CD4-positive, alpha-beta memory T cell (primary cell): ENCODE results near the gene ATXN7. TPM values are rescaled to one million over a fixed set of nuclear protein-coding genes. Genes with fewer than 3 reads are reported as not detected.

Experiments used
- CTCF ChIA-PET: fragments of 350-600 bp; sonication (Branson Sonifier 250); formaldehyde crosslinking; loops from one replicate; lab custom pipeline; 2021; ENCODE audit warnings: inconsistent platforms; ENCODE audit not compliant: partially characterized antibody; lab: Charles Lee
- POLR2A ChIA-PET: fragments of 350-600 bp; sonication (Branson Sonifier 250); formaldehyde crosslinking; loops from one replicate; lab custom pipeline; 2021; ENCODE audit not compliant: partially characterized antibody; lab: Charles Lee
- DNase-seq, 5 donors: peaks; one replicate each; pipeline versions ENCODE4 v3.0.0 to v3.0.0-alpha.2; 2020 to 2022; ENCODE audit warnings: mixed read lengths in 1 of 5
- H3K27ac ChIP-seq: one replicate; pipeline ENCODE4 v1.7.0; 2013; ENCODE audit warnings: low read depth, low read length
- H3K27me3 ChIP-seq: 2 replicates; pipeline ENCODE4 v1.7.0; 2013; ENCODE audit warnings: mild to moderate bottlenecking, low read length, moderate library complexity; ENCODE audit not compliant: insufficient read depth
- H3K36me3 ChIP-seq: 2 replicates; pipeline ENCODE4 v1.7.0; 2013; ENCODE audit warnings: mild to moderate bottlenecking, low read length, moderate library complexity; ENCODE audit not compliant: insufficient read depth
- H3K4me1 ChIP-seq: 2 replicates; pipeline ENCODE4 v1.7.0; 2013; ENCODE audit warnings: mild to moderate bottlenecking, low read length, moderate library complexity; ENCODE audit not compliant: insufficient read depth
- H3K4me3 ChIP-seq, 2 donors: one replicate each; pipeline ENCODE4 v1.7.0; 2013; ENCODE audit warnings: low read length in 2 of 2, mild to moderate bottlenecking in 1 of 2
- H3K9me3 ChIP-seq, 2 donors: one replicate each; pipeline ENCODE4 v1.7.0; 2013; ENCODE audit warnings: low read length in 2 of 2, control low read depth in 1 of 2; ENCODE audit not compliant: control insufficient read depth in 1 of 2
- H3K27ac Mint-ChIP-seq, 7 donors: one replicate each; pipeline ENCODE4 v1.8.0; 2020 to 2021; ENCODE audit warnings: mixed read lengths in 7 of 7, mild to moderate bottlenecking in 6 of 7, inconsistent platforms in 3 of 7, moderate library complexity in 3 of 7
- H3K27me3 Mint-ChIP-seq, 2 donors: one replicate each; pipeline ENCODE4 v1.8.0; 2020 to 2021; ENCODE audit warnings: mixed read lengths in 2 of 2
- H3K36me3 Mint-ChIP-seq, 2 donors: one replicate each; pipeline ENCODE4 v1.8.0; 2020 to 2021; ENCODE audit warnings: mixed read lengths in 2 of 2, inconsistent platforms in 1 of 2, mild to moderate bottlenecking in 1 of 2
- H3K4me1 Mint-ChIP-seq, 4 donors: one replicate each; pipeline ENCODE4 v1.8.0; 2020 to 2021; ENCODE audit warnings: mixed read lengths in 4 of 4, mild to moderate bottlenecking in 1 of 4
- H3K4me3 Mint-ChIP-seq, 8 donors: one replicate each; pipeline ENCODE4 v1.8.0; 2020 to 2021; ENCODE audit warnings: mixed read lengths in 8 of 8, mild to moderate bottlenecking in 7 of 8, moderate library complexity in 6 of 8, inconsistent platforms in 3 of 8
- H3K9me3 Mint-ChIP-seq, 8 donors: one replicate each; pipeline ENCODE4 v1.8.0; 2020 to 2021; ENCODE audit warnings: mixed read lengths in 8 of 8, mild to moderate bottlenecking in 5 of 8, inconsistent platforms in 3 of 8, moderate library complexity in 1 of 8
- intact Hi-C: fragments of 100-400 bp; cut with micrococcal nuclease; formaldehyde crosslinking; loops from one replicate; pipeline ENCODE4 v1.15.1; 2023
- polyA plus RNA-seq, 2 donors: library from polyadenylated mRNA; unstranded; fragments of 300-500 nt; fragmentation: Illumina TruSeq; gene quantifications; one replicate each; pipeline ENCODE4 v1.2.3, GENCODE V29; 2021
- total RNA-seq, 2 experiments: library from RNA; stranded (reverse); gene quantifications; one replicate each; pipeline ENCODE4 v1.2.3, GENCODE V29; 2021

ATXN7 gene
- total and polyA plus RNA-seq, 4 experiments from 2014 or later, result 13.4 to 160 (median 89.2) TPM

- ChIA-PET CTCF (interaction anchor here (1.0 to 3.5 kb wide), 5 partner anchors 16 to 453 kb away, joined by 3 to 31 read pairs (median 5); no protein-coding TSS in a partner anchor), POLR2A (no interaction called here)
- no peak overlapping the region for H3K27ac Mint-ChIP-seq
- intact Hi-C loops, result no loop called here
- H3K4me1 Mint-ChIP-seq, result peaks cover 5 to 6% (median 5%) of the 10 kb centered on the region in 4 donors
- H3K27me3 ChIP-seq, result peaks cover 2% of the 10 kb centered on the region
- H3K36me3 ChIP-seq, result no peaks in the 10 kb centered on the region
- H3K9me3 Mint-ChIP-seq, result peaks cover 0 to 4% (median 2%) of the 10 kb centered on the region in 8 donors
- no peak overlapping the region for H3K27ac ChIP-seq
- H3K4me1 ChIP-seq, result peaks cover 7% of the 10 kb centered on the region
- no peak for DNase-seq
- no peaks in the 10 kb centered on the region for H3K36me3 Mint-ChIP-seq
- H3K27me3 Mint-ChIP-seq, result peaks cover 11% of the 10 kb centered on the region in 2 donors
- peak overlapping the region in 3 of 8 donors; percentile 2 to 52 (median 20) for H3K4me3 Mint-ChIP-seq
- H3K4me3 ChIP-seq, result no peak overlapping the region
- H3K9me3 ChIP-seq, result no peaks in the 10 kb centered on the region
Measured at GRCh38 chr3:64031540-64032508, 168.2 kb downstream of the ATXN7 start.

- ChIA-PET POLR2A (no interaction called here), CTCF (interaction anchor here (1.1 to 2.5 kb wide), 2 partner anchors 9 to 455 kb away, joined by 3 to 7 read pairs; partner anchors contain the start of gene PSMD6)
- Histone ChIP-seq H3K27ac (no peak overlapping the region), H3K4me3 (no peak overlapping the region), H3K27me3 (no peaks in the 10 kb centered on the region), H3K36me3 (no peaks in the 10 kb centered on the region), H3K9me3 (no peaks in the 10 kb centered on the region), H3K4me1 (peaks cover 7% of the 10 kb centered on the region)
- H3K36me3 Mint-ChIP-seq, result no peaks in the 10 kb centered on the region
- no peak overlapping the region for H3K27ac Mint-ChIP-seq
- H3K4me1 Mint-ChIP-seq, result peaks cover 5 to 6% (median 5%) of the 10 kb centered on the region in 4 donors
- H3K4me3 Mint-ChIP-seq, result no peak overlapping the region
- peaks cover 0 to 4% (median 2%) of the 10 kb centered on the region in 8 donors for H3K9me3 Mint-ChIP-seq
- intact Hi-C loops, result no loop called here
- DNase-seq, result no peak
- peaks cover 4 to 10% of the 10 kb centered on the region in 2 donors for H3K27me3 Mint-ChIP-seq
Measured at GRCh38 chr3:64033069-64033468, 169.4 kb downstream of the ATXN7 start.

- Mint-ChIP-seq H3K4me1 (peaks cover 0 to 3% (median 0%) of the 10 kb centered on the region in 4 donors), H3K27me3 (peaks cover 4 to 10% of the 10 kb centered on the region in 2 donors), H3K36me3 (no peaks in the 10 kb centered on the region), H3K9me3 (peaks cover 0 to 4% (median 2%) of the 10 kb centered on the region in 8 donors), H3K4me3 (no peak overlapping the region), H3K27ac (no peak overlapping the region)
- no peak for DNase-seq
- no peak overlapping the region for H3K4me3 ChIP-seq
- intact Hi-C loops, result no loop called here
- H3K27me3 ChIP-seq, result no peaks in the 10 kb centered on the region
- no peaks in the 10 kb centered on the region for H3K36me3 ChIP-seq
- H3K4me1 ChIP-seq, result no peaks in the 10 kb centered on the region
- no peak overlapping the region for H3K27ac ChIP-seq
- CTCF ChIA-PET, result interaction anchor here (3.5 kb wide), 1 partner anchor 14 kb away, joined by 11 read pairs; the partner anchor contains the start of gene PSMD6
- no peaks in the 10 kb centered on the region for H3K9me3 ChIP-seq
- POLR2A ChIA-PET, result no interaction called here
Measured at GRCh38 chr3:64037084-64037483, 173.4 kb downstream of the ATXN7 start.

GRCh38 chr3:64038253-64038767 is 174.6 kb downstream of the ATXN7 start:
- POLR2A ChIA-PET, result no interaction called here
- Mint-ChIP-seq H3K9me3 (peaks cover 0 to 4% (median 2%) of the 10 kb centered on the region in 8 donors), H3K27ac (no peak overlapping the region), H3K4me3 (no peak overlapping the region), H3K36me3 (no peaks in the 10 kb centered on the region), H3K4me1 (peaks cover 0 to 3% (median 0%) of the 10 kb centered on the region in 4 donors), H3K27me3 (peaks cover 9 to 16% of the 10 kb centered on the region in 2 donors)
- Histone ChIP-seq H3K9me3 (no peaks in the 10 kb centered on the region), H3K4me3 (no peak overlapping the region), H3K4me1 (no peaks in the 10 kb centered on the region), H3K27ac (no peak overlapping the region), H3K27me3 (no peaks in the 10 kb centered on the region), H3K36me3 (no peaks in the 10 kb centered on the region)
- CTCF ChIA-PET, result interaction anchor here (1.6 to 3.5 kb wide), 2 partner anchors 15 to 446 kb away, joined by 5 to 11 read pairs; partner anchors contain the start of gene PSMD6
- intact Hi-C loops, result no loop called here
- DNase-seq, result no peak

GRCh38 chr3:64039332-64039731 is 175.7 kb downstream of the ATXN7 start:
- no peaks in the 10 kb centered on the region for H3K36me3 ChIP-seq
- CTCF ChIA-PET, result interaction anchor here (0.7 to 3.5 kb wide), 2 partner anchors 13 to 16 kb away, joined by 3 to 11 read pairs; partner anchors contain the start of gene PSMD6
- no peak overlapping the region for H3K27ac ChIP-seq
- H3K36me3 Mint-ChIP-seq, result no peaks in the 10 kb centered on the region
- H3K4me3 Mint-ChIP-seq, result no peak overlapping the region
- H3K4me3 ChIP-seq, result no peak overlapping the region
- H3K27me3 ChIP-seq, result no peaks in the 10 kb centered on the region
- H3K9me3 Mint-ChIP-seq, result peaks cover 0 to 3% (median 1%) of the 10 kb centered on the region in 8 donors
- no peak overlapping the region for H3K27ac Mint-ChIP-seq
- POLR2A ChIA-PET, result no interaction called here
- intact Hi-C loops, result no loop called here
- H3K27me3 Mint-ChIP-seq, result peaks cover 12 to 18% of the 10 kb centered on the region in 2 donors
- H3K9me3 ChIP-seq, result no peaks in the 10 kb centered on the region
- H3K4me1 ChIP-seq, result no peaks in the 10 kb centered on the region
- peaks cover 0 to 3% (median 0%) of the 10 kb centered on the region in 4 donors for H3K4me1 Mint-ChIP-seq
- DNase-seq, result no peak

GRCh38 chr3:64039981-64040733 is 176.5 kb downstream of the ATXN7 start:
- POLR2A ChIA-PET, result no interaction called here
- H3K4me1 ChIP-seq, result no peaks in the 10 kb centered on the region

More at GRCh38 chr3:64039981-64040733, 176.5 kb downstream of the ATXN7 start:
- no peak for DNase-seq
- intact Hi-C loops, result no loop called here
- H3K9me3 ChIP-seq, result no peaks in the 10 kb centered on the region
- H3K36me3 ChIP-seq, result no peaks in the 10 kb centered on the region
- peaks cover 13 to 19% of the 10 kb centered on the region in 2 donors for H3K27me3 Mint-ChIP-seq
- peaks cover 0 to 2% (median 0%) of the 10 kb centered on the region in 8 donors for H3K9me3 Mint-ChIP-seq
- CTCF ChIA-PET, result interaction anchor here (3.5 kb wide), 1 partner anchor 17 kb away, joined by 11 read pairs; the partner anchor contains the start of gene PSMD6
- no peak overlapping the region for H3K4me3 Mint-ChIP-seq
- no peak overlapping the region for H3K27ac Mint-ChIP-seq
- H3K27me3 ChIP-seq, result no peaks in the 10 kb centered on the region
- H3K4me1 Mint-ChIP-seq, result peaks cover 0 to 3% (median 0%) of the 10 kb centered on the region in 4 donors
- no peak overlapping the region for H3K27ac ChIP-seq
- H3K36me3 Mint-ChIP-seq, result no peaks in the 10 kb centered on the region
- H3K4me3 ChIP-seq, result no peak overlapping the region
